Activated CD4-positive, alpha-beta memory T cell treated with anti-CD3 and anti-CD28 coated beads, Interleukin-2, amount 10 ng/mL, durations not matched to agents 7 days and 5 days (primary cell): ENCODE results near the gene LRRC46. TPM values are rescaled to one million over a fixed set of nuclear protein-coding genes. Genes with fewer than 3 reads are reported as not detected.

ENCODE experiments used
- CTCF ChIA-PET: fragments of 350-600 bp; sonication (Branson Sonifier 250); formaldehyde crosslinking; loops from one replicate; lab custom pipeline; 2021; ENCODE audit warnings: antibody characterized with exemption, inconsistent platforms; lab: Charles Lee
- POLR2A ChIA-PET: fragments of 350-600 bp; sonication (Branson Sonifier 250); formaldehyde crosslinking; loops from one replicate; lab custom pipeline; 2021; ENCODE audit warnings: antibody characterized with exemption; lab: Charles Lee
- DNase-seq: peaks from one replicate; pipeline ENCODE4 v3.0.0-alpha.2; 2020
- H3K27ac Mint-ChIP-seq: one replicate; pipeline ENCODE4 v1.8.0; 2021; ENCODE audit warnings: mild to moderate bottlenecking, mixed read lengths
- H3K27me3 Mint-ChIP-seq: one replicate; pipeline ENCODE4 v1.8.0; 2021; ENCODE audit warnings: mixed read lengths
- H3K36me3 Mint-ChIP-seq: one replicate; pipeline ENCODE4 v1.8.0; 2021; ENCODE audit warnings: low read depth, mixed read lengths
- H3K4me1 Mint-ChIP-seq: one replicate; pipeline ENCODE4 v1.8.0; 2021; ENCODE audit warnings: mixed read lengths
- H3K4me3 Mint-ChIP-seq: one replicate; pipeline ENCODE4 v1.8.0; 2021; ENCODE audit warnings: mild to moderate bottlenecking, mixed read lengths
- H3K9me3 Mint-ChIP-seq: one replicate; pipeline ENCODE4 v1.8.0; 2021; ENCODE audit warnings: mixed read lengths
- total RNA-seq, 2 experiments: library from RNA; stranded (reverse); gene quantifications; one replicate each; pipeline ENCODE4 v1.2.3, GENCODE V29; 2021

LRRC46 gene
- total RNA-seq, 2 experiments from 2014 or later: 0.45 to 0.53 TPM

DNA sequence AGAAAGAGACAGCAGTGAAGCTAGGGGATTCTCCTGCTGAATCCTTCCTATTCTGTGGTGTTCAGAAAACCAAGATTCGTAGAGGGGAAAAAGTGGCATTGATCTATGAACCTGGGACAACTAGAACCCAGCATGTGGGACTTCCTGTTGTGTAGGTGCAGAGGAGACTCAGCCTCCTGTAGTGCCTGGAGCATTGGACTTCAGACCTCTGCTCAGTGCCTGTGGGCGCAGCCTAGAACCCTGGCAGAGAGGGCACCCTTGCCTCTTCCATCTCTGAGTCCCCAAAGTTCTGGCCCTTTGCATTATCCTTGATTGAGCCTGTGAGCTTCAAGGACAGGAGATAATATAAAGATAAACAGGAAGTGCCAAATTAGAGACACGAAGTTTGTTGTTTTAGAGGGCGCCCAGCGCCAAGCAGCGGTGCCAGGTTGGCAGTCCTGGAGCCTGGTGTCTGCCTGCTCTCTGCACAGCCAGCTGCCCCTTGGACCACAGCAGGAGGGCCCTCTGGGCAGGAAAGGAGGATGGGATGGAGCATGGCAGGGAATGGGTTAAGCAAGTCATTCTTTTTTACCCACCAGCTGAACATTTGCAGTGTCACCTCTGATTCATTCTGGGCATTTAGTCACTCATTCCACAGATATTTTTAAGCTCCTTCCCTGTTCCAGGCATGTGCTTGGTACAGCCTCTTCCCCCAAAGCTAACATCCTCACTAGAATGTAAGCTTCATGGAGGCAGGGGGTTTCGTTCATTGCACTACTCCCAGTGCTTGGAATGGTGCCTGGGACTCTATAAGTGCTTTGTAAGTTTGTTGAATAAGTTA lies 31.4 kb downstream of the LRRC46 start:
- Mint-ChIP-seq H3K27ac (no peak overlapping the region), H3K9me3 (no peaks in the 10 kb centered on the region), H3K4me3 (no peak overlapping the region), H3K4me1 (peaks cover 14% of the 10 kb centered on the region), H3K36me3 (no peaks in the 10 kb centered on the region), H3K27me3 (peaks cover 22% of the 10 kb centered on the region)
- ChIA-PET POLR2A (interaction anchor here (1.1 kb wide), 1 partner anchor 33 kb away, joined by 5 read pairs; the partner anchor contains the start of gene SP2), CTCF (interaction anchor here (0.6 to 4.1 kb wide), 8 partner anchors 13 to 1084 kb away, joined by 3 to 18 read pairs (median 4); no protein-coding TSS in a partner anchor)
- DNase-seq: no peak

DNA sequence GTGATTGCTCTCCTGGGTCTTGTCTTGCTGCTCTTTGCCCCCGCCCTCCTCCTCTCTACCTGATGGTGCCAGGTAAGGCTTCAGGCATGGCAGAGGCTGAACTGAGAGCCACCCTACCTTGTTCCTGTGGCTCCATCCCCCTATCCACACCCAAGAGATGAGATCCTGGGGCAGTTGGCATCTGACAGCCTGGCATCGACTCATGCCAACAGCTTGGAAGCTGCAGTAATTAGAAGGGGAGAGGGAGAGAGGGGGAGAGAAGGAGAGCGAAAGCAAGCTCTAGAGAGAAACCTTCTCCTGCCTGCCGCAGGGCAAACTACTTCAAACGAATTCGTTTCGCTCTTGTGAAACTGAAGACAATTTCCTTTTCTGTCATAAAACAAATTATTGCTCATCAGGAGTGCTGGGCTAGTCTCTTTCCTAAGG lies 33.3 kb downstream of the LRRC46 start:
- Mint-ChIP-seq H3K27me3 (peaks cover 17% of the 10 kb centered on the region), H3K4me3 (no peak overlapping the region), H3K27ac (no peak overlapping the region), H3K4me1 (peaks cover 14% of the 10 kb centered on the region), H3K9me3 (no peaks in the 10 kb centered on the region), H3K36me3 (no peaks in the 10 kb centered on the region)
- no peak for DNase-seq
- POLR2A ChIA-PET: interaction anchor here (0.9 to 1.4 kb wide), 3 partner anchors 22 to 33 kb away, joined by 3 to 5 read pairs (median 3); partner anchors contain the start of genes LRRC46, MRPL10 and SCRN2
- CTCF ChIA-PET: interaction anchor here (1.0 to 4.1 kb wide), 4 partner anchors 10 to 82 kb away, joined by 3 to 18 read pairs (median 4); no protein-coding TSS in a partner anchor

DNA sequence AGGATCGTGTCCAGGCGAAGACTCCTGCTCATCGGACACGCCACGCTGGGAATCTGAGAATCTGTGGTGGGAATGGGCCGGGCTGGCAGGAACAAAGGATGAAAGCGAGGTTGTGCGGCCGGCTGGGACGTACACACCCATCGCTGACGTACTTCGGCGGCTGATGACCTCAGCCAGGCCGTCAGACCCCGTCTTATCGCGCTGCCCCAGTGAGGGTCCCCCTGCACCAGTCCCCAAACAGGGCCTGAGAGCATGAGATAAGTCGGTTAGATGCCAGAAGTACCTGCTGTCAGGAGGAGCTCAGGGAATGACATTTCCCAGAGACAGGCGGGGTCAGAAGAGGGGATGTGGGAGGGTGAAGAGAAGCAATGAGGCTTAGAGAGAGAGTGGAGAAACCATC lies 35.5 kb downstream of the LRRC46 start:
- POLR2A ChIA-PET: no interaction called here
- H3K4me3 Mint-ChIP-seq: no peak overlapping the region
- no peaks in the 10 kb centered on the region for H3K36me3 Mint-ChIP-seq
- no peaks in the 10 kb centered on the region for H3K9me3 Mint-ChIP-seq
- peaks cover 27% of the 10 kb centered on the region for H3K27me3 Mint-ChIP-seq
- DNase-seq: no peak
- peaks cover 14% of the 10 kb centered on the region for H3K4me1 Mint-ChIP-seq
- CTCF ChIA-PET: interaction anchor here (0.6 kb wide), 1 partner anchor 24 kb away, joined by 3 read pairs; no protein-coding TSS in a partner anchor
- no peak overlapping the region for H3K27ac Mint-ChIP-seq

DNA sequence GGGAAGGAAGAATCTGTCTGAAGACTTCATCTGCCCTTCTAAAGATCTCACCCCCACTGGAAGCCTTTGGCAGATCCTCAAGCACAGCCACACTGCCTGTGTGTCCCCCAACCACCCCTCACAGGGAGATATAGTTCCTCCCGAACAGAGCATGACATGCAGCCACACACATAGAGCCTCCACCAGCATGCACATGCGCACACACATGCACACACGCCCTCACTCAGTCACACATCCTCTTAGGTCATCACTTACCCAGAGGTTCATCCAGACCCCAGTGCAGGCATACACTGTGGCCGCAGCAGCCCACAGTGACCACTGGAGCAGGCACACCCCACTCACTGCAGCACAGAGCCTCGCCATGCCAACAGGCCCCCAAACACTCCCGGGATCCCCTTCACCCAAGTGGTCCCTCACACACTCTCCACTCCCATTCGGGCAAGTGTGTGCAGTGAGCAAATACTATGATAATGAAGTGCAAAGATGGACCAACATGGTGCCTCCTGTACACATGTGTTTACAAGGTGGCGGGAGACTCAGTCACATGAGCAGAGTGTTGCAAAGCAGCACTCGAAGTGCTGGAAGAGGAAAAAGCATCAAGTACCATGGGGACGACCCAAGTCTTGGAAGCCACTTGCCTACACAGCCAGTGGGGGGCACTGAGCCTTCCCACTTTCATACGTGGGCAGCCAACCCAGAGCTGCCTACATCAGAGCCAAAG lies 36.5 kb downstream of the LRRC46 start:
- Mint-ChIP-seq H3K9me3 (no peaks in the 10 kb centered on the region), H3K4me1 (peaks cover 14% of the 10 kb centered on the region), H3K36me3 (no peaks in the 10 kb centered on the region), H3K27ac (no peak overlapping the region), H3K4me3 (no peak overlapping the region), H3K27me3 (peaks cover 31% of the 10 kb centered on the region)
- POLR2A ChIA-PET: no interaction called here
- DNase-seq: no peak
- CTCF ChIA-PET: interaction anchor here (0.6 kb wide), 2 partner anchors 25 to 808 kb away, joined by 3 read pairs; no protein-coding TSS in a partner anchor

DNA sequence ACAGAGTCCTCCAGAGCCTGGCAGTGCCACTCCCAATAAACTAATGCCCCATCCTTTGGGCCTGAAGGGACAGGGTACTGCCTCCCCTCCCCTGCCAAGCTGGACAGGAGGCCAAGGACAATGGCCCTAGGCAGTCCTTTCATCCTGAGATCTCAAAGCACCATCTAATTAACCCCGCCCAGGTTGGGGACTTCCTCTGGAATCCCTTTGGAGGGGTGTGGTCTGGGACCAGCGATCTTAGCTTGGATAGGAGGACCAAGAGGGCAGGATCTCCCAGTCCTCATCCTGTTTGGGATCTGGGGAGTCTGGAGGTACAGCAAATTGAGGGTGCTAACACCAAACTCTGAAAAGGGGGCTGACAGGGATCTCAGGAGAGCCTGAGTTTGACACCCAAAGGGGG lies 37.6 kb downstream of the LRRC46 start:
- ChIA-PET CTCF (interaction anchor here (1.0 to 1.1 kb wide), 2 partner anchors 9 to 28 kb away, joined by 3 read pairs; partner anchors contain the start of gene SCRN2), POLR2A (no interaction called here)
- Mint-ChIP-seq H3K27me3 (peaks cover 40% of the 10 kb centered on the region), H3K27ac (no peak overlapping the region), H3K9me3 (no peaks in the 10 kb centered on the region), H3K4me3 (no peak overlapping the region), H3K4me1 (peaks cover 10% of the 10 kb centered on the region), H3K36me3 (no peaks in the 10 kb centered on the region)
- DNase-seq: no peak

DNA sequence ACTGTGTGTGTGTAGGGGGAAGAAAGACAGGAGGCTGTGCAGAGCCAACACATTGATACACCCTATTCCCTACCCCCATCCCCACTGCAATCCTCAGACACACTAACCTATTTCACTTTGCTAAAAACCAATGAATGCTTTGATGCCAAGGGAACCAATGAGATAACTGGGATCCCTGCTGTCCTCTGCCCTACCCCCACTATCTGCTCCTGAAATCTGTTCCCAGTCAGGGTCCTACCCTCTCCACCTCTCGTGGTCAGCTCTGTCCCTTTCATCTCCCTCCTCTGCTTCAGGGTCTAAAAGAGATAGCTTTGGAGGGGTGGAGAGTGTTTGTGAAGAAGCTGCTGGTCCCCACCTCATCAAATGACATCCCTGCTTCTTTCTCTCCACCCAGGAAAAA lies 38.6 kb downstream of the LRRC46 start:
- Mint-ChIP-seq H3K27me3 (peaks cover 48% of the 10 kb centered on the region), H3K4me3 (no peak overlapping the region), H3K4me1 (peaks cover 3% of the 10 kb centered on the region), H3K36me3 (no peaks in the 10 kb centered on the region), H3K27ac (no peak overlapping the region), H3K9me3 (no peaks in the 10 kb centered on the region)
- no peak for DNase-seq
- ChIA-PET CTCF (interaction anchor here (0.8 to 1.1 kb wide), 3 partner anchors 10 to 29 kb away, joined by 3 read pairs; partner anchors contain the start of gene SCRN2), POLR2A (no interaction called here)

DNA sequence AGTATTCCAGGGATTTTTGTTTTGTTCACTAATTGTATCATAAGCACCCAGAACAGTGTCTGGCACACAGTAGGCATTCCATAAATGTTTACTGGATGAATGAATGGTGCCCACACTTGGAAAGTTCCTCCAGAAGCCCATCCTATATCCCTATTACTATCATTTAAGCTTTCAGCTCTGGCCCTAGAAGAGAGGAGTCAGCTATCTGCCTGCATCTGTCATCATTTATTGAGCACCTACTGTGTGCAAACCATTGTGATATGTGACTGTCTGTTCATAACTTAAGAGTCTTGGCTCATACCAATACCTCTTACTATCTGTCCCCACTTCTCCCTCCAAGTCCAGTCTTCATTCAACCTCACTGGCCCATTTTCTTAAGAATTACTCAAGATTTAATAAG lies 39.6 kb downstream of the LRRC46 start:
- no peaks in the 10 kb centered on the region for H3K36me3 Mint-ChIP-seq
- no peaks in the 10 kb centered on the region for H3K9me3 Mint-ChIP-seq
- H3K27me3 Mint-ChIP-seq: peaks cover 58% of the 10 kb centered on the region
- no peaks in the 10 kb centered on the region for H3K4me1 Mint-ChIP-seq
- ChIA-PET CTCF (interaction anchor here (0.8 kb wide), 1 partner anchor 30 kb away, joined by 3 read pairs; the partner anchor contains the start of gene SCRN2), POLR2A (no interaction called here)
- no peak for DNase-seq
- no peak overlapping the region for H3K27ac Mint-ChIP-seq
- no peak overlapping the region for H3K4me3 Mint-ChIP-seq

DNA sequence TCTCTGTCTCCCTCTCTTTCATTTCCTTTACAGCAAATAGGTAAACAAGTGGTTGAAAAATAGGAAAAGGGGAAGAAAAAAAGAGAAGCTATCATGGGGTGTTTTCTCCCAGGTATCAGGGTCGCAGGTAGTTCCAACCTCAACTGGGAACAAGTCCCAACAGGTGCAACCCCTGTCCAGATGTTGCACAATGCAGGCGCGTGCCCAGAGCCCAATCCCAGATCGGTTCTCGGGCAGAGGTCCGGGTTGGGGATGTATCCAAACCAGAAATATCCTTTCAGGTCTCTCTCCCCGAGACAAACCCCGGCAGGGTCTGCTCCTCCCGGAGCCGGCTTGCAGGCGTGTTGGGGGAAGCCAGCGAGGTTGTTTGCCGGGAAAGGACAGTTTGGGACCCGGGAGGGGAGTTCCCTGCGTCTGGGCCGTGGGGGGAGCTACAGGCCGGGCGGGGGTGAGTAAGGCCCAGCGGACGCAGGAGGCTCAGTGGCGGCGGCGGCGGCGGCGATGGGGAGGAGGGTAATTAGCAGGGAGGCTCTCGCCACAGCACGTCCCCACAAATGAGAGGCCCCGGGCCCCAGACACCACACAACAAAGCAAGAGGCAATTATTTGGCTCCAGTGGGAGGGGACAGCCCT lies 40.7 kb downstream of the LRRC46 start:
- H3K27me3 Mint-ChIP-seq: peaks cover 60% of the 10 kb centered on the region
- H3K27ac Mint-ChIP-seq: no peak overlapping the region
- POLR2A ChIA-PET: no interaction called here
- no peaks in the 10 kb centered on the region for H3K4me1 Mint-ChIP-seq
- no peak overlapping the region for H3K4me3 Mint-ChIP-seq
- H3K9me3 Mint-ChIP-seq: no peaks in the 10 kb centered on the region
- no peak for DNase-seq
- H3K36me3 Mint-ChIP-seq: no peaks in the 10 kb centered on the region
- CTCF ChIA-PET: interaction anchor here (1.5 kb wide), 1 partner anchor 31 kb away, joined by 5 read pairs; the partner anchor contains the start of gene SCRN2

DNA sequence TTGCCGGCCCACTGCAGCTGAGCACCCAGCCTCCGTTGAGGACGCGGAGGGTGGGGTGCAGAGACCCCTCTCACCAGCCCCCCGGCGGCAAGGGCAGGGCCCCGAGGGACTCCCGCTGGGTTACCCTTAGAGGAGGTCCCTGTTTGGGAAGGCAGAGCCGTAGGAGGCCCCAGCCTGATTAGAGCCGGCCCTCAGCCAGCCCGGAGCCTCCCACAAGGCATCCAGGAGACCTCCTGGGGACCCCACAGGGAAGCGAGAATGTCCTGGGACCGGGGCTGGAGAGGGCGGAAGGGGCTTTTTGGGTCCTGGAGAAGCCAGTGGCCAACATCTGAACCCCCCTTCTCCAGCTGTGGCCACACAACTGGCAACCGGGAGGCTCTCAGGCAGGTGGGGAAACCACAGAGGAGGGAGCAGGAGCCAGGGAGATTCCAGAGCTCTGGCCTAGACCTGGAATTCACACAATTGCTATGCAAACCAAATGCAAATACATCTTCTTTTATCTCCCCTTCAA lies 41.2 kb downstream of the LRRC46 start:
- Mint-ChIP-seq H3K36me3 (no peaks in the 10 kb centered on the region), H3K27ac (no peak overlapping the region), H3K4me1 (no peaks in the 10 kb centered on the region), H3K9me3 (no peaks in the 10 kb centered on the region), H3K27me3 (peaks cover 63% of the 10 kb centered on the region), H3K4me3 (no peak overlapping the region)
- ChIA-PET CTCF (interaction anchor here (1.5 kb wide), 1 partner anchor 31 kb away, joined by 5 read pairs; the partner anchor contains the start of gene SCRN2), POLR2A (no interaction called here)
- no peak for DNase-seq

DNA sequence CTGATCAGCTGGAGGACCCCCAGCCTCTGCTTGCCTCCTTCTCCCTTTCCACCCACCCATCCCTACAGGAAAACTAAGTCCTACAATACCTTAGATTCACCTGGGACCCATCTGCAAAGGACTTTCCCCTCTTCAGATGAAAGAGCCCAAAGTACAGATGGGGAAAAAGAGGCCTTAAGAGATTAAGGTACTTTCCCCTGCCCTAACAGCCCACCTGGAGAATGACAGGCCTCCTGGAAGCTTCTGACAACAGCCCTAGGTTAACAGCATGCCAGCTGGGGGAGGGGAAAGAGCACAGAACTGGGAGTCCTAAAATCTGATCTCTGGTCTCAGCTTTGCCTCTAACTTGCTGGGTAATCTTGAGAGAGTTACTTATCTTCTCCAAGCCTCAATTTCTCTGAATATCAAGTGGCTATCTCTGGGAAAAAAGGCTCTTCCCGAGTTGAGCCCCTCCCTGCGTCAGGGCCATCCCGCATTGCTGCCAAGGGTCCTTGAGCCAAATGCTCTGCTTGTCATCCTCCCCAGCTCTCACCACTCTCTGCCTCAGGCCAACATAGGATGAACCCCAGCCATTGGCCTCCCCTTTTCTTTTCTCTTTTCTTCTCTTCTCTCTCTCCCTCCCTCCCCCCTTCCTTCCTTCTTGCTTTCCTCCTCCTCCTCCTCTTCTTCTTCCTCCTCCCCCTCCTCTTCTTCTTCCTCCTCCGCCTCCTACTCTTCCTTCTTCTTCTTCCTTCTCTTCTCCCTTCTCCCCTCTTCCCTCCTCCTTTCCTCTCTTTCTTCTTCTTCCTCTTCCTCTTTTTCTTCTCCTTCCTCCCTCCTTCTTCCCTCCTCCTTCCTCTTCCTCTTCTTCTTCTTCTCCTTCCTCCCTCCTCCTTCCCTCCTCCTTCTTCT lies 42.0 kb downstream of the LRRC46 start:
- no peaks in the 10 kb centered on the region for H3K9me3 Mint-ChIP-seq
- H3K27me3 Mint-ChIP-seq: peaks cover 63% of the 10 kb centered on the region
- no peaks in the 10 kb centered on the region for H3K4me1 Mint-ChIP-seq
- H3K4me3 Mint-ChIP-seq: no peak overlapping the region
- ChIA-PET POLR2A (no interaction called here), CTCF (no interaction called here)
- DNase-seq: no peak
- H3K27ac Mint-ChIP-seq: no peak overlapping the region
- H3K36me3 Mint-ChIP-seq: no peaks in the 10 kb centered on the region

DNA sequence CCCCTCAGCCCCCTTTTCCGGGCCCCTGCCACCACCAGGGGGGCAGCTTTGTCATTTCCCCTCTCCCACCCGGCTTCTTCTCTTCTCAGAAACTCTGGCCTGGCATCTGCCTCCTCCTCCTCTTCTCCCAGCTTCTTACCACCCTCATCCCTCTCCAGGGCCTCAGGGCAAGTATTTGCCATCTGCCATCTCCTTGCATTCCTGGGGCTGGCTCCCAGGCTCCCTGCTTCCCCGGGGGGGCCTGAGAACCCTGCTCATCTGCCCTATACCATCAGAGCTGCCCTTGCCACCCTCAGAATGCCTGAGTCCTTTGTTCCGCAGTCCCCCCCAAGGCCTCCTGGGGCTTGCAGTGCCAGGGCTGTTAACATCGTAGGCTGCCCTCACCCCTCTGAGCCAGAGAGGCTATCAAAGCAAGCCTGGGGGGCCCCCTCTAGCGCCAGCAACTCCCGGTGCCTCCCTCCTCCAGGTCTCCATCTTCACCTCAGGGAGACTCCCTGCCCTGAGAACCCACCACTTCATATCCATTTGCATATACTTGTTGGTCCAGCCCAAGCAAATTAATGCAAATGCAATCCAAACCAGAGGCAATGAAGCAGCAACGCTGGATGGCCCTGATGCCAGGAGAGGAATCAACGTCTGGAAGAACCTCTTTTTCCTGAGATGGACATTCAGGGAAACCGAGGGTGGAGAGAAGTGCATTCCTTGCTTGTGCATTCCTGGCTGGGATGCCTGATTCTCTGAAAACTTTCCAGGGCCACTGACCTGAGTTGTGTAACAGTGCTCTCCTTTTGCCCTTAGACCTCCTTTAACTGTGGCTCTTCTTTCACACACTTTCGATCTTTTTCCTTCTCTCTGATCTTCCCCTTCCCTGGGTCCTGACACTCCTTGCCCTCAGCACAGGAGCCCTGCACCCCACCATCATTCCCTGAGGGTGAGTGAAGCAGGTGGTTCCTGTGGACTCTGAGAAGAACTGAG lies 43.8 kb downstream of the LRRC46 start:
- DNase-seq: no peak
- Mint-ChIP-seq H3K4me1 (peaks cover 4% of the 10 kb centered on the region), H3K9me3 (no peaks in the 10 kb centered on the region), H3K36me3 (no peaks in the 10 kb centered on the region), H3K4me3 (no peak overlapping the region), H3K27ac (no peak overlapping the region), H3K27me3 (peaks cover 61% of the 10 kb centered on the region)
- ChIA-PET POLR2A (interaction anchor here (1.0 kb wide), 1 partner anchor 20 kb away, joined by 3 read pairs; the partner anchor contains the start of gene SP2), CTCF (no interaction called here)
